Astrocyte of the hippocampus (primary cell): Measurements from ENCODE around the gene PTPRA.
"Not testable (repeated sequence)": the region's sequence is repeated elsewhere in the genome, so short reads cannot be mapped to it uniquely, and the experiment has no call there.

ENCODE experiments used
- DNase-seq: peaks from one replicate; pipeline ENCODE4 v3.0.0; 2011; ENCODE audit warnings: low read depth, low spot score

Gene PTPRA

GRCh38 chr20:3074812-3075211 lies 201.5 kb downstream of the PTPRA start:
- DNase-seq, result no peak

GRCh38 chr20:3075315-3075714 lies 202.0 kb downstream of the PTPRA start:
- not testable (repeated sequence) for DNase-seq

- no peak for DNase-seq
These were observed 204.4 kb downstream of the PTPRA start for GRCh38 chr20:3077618-3078134.

DNA sequence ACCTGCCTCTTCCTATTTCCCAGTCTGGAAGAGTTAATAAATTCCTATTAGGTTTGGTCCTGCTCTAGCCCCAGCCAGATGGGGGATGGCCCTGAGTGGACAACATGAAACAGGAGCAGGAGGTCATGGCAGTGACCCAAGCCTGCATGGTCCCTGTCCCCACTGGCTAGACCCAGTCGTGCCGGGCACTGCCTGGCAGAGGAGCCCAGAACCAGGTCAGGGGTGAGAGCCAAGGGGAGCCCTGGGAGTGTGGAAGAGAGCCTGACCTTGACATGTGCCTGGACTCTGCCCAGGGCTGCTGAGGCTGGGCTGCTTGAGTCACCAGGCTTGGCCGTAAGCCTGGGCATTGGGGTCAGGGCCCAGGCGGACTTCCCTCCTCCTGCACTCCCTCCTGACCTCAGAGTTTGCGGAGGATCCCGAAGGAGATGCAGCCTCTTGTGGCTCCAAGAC lies 207.7 kb downstream of the PTPRA start:
- peak; percentile 59 for DNase-seq

DNA sequence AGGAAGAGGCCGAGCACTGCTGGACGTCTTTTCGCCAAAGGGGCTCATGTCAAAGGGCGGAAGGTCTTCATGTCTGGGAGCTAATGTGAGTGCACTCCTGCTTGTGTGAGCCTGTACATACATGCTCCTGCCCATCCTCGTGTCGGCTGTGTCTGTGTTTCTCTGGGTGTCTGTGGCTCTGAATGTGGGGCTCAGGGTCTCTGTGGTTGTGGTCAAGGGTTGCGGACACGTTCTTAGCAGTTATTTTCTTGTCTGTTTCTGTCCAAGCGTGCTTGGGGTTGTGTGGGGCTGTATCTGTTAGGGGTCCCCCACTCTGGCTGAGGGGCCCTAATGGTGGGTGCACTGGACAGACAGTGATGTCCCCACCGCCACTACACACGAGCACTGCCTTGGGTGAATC lies 208.4 kb downstream of the PTPRA start:
- DNase-seq, result no peak

DNA sequence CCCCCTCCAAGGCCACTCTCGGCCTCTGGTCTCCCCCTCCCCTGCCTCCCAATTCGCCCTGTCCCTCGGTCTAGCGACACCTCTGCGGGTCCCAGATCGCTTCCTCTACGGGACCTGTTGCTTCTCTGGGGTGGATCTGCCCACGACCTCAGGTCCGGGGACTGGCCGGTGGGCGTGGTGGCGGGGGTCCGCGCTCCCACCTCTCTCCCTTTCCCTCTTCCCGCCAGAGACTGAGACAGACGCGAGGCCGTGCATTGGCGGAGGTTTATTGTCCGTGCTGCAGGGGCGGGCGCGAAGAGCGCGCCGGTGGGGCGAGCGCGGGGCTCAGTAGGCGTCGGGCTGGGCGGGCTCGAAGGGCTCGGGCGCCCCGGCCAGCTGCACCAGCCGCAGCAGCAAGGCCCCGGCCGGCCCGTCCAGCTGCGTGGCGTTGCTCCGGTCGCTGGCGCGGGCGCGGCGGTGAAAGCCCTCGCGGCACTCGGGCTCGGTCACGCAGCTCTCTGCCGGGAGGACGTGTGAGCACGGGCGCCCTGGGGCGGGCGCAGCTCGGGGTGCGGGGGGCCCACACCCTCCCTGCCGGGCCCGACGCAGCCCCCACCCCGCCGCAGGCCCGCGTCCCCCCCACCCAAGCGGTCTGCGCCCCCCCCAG lies 209.1 kb downstream of the PTPRA start:
- peak; percentile 33 for DNase-seq

DNA sequence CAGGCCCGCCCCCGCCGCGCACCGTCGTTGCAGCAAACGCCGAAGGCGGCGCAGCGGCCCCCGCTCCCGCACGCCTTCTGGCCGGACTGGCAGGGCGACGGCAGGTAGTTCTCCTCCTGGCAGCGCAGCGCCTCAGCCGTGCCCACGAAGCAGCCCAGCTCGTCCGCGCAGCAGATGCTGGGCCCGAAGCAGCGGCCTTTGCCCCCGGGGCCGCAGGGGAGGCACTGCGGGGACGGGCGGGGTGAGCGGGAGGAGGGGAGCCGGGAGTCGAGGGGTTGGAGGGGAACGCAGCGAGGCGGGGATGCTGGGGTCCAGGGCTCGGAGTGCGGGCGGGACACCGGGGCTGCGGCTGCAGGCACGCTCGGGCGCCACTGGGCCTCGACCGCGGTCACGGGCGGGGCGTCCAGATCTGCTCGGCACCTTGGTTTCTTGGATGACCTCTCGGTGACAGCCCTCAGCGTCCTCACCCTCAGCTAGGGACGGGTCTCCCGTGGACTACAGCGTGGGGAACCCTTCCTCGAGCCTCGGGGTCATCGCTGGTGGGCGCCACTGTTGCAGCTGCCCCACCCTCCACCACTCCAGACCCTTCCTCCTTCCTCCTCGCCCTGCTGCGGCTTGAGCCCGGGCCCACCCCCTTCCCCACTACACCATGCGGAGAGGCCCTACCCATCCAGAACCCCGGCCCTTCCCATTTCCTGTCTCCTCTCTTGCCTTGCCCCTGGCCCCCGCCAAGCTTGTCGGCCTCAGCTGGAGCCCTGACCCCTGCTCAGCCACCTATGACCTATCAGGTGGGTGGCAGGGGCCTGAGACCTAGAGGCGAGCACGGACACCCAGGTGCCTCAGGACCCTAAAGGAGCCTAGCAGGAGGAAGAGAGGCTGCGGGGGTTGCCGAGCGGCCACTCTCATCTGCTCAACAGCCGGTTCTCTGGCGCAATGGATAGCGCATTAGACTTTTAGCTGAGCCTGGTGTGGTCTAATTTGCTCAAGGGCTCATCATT lies 210.0 kb downstream of the PTPRA start:
- DNase-seq, result no peak

- no peak for DNase-seq
These were observed 211.2 kb downstream of the PTPRA start, which contains the start of gene AVP for GRCh38 chr20:3084283-3084985. Gene AVP, minus strand, starts transcription at chr20:3084724. Its CDS starts 50 bp downstream, at chr20:3084674.

DNA sequence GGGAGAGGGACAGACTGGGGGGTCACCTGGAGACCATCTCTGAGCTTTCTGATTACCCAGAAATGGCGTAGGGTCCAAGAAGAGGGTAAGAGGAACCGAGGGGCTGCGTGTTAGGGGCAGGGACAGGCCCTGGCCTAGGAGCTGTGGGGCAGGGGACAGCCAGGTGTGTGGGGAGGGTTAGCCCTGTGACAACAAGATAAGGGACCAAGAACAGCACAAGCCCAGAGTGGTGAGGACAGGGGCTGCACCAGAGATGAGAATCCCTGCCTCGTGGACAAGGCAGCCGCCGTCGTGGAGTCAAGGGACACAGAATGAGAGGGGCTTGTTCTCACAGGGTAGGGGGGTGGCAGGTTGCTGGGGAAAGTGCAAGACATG lies 211.7 kb downstream of the PTPRA start:
- DNase-seq, result no peak

GRCh38 chr20:3085571-3086072 lies 212.3 kb downstream of the PTPRA start:
- no peak for DNase-seq

GRCh38 chr20:3088031-3088430 lies 214.8 kb downstream of the PTPRA start:
- no peak for DNase-seq
